Ectodermal cell (in vitro differentiated cells): ENCODE data around the gene FGFRL1.
"Not testable (repeated sequence)": the region's sequence is repeated elsewhere in the genome, so short reads cannot be mapped to it uniquely, and the experiment has no call there.

Experiments used
- H3K27ac ChIP-seq: 2 replicates; pipeline ENCODE4 v1.7.0; 2013; ENCODE audit warnings: mild to moderate bottlenecking, low read depth, low read length; ENCODE audit not compliant: insufficient read depth, poor library complexity, severe bottlenecking
- H3K27me3 ChIP-seq: 2 replicates; pipeline ENCODE4 v1.7.0; 2013; ENCODE audit warnings: mild to moderate bottlenecking, low read length; ENCODE audit not compliant: insufficient read depth, control insufficient read depth, poor library complexity, severe bottlenecking
- H3K36me3 ChIP-seq: one replicate; pipeline ENCODE4 v1.7.0; 2013; ENCODE audit warnings: low read length; ENCODE audit not compliant: control insufficient read depth, insufficient read depth
- H3K4me1 ChIP-seq: one replicate; pipeline ENCODE4 v1.7.0; 2013; ENCODE audit warnings: low read length; ENCODE audit not compliant: control insufficient read depth, insufficient read depth
- H3K4me3 ChIP-seq: 2 replicates; pipeline ENCODE4 v1.7.0; 2013; ENCODE audit warnings: low read depth, low read length, control low read depth; ENCODE audit not compliant: insufficient read depth
- H3K9me3 ChIP-seq: 2 replicates; pipeline ENCODE4 v1.7.0; 2013; ENCODE audit warnings: mild to moderate bottlenecking, low read length, moderate library complexity; ENCODE audit not compliant: control insufficient read depth
- WGBS, 2 experiments: methylation state at CpG; one replicate each; pipeline ENCODE4 v1.1.7; 2013; ENCODE audit warnings: missing lambda C conversion rate in 2 of 2; 5-methylcytosine and 5-hydroxymethylcytosine counted together

Gene FGFRL1

GRCh38 chr4:1050486-1051213, 39.2 kb downstream of the FGFRL1 start:
- Histone ChIP-seq H3K4me1 (no peaks in the 10 kb centered on the region), H3K9me3 (no peaks in the 10 kb centered on the region), H3K27ac (no peak overlapping the region), H3K36me3 (no peaks in the 10 kb centered on the region), H3K27me3 (peaks cover 80% of the 10 kb centered on the region), H3K4me3 (no peak overlapping the region)
- 74% methylated on average over 40 of the region's 40 CpGs for WGBS, 2 experiments

GRCh38 chr4:1051472-1051871, 40.0 kb downstream of the FGFRL1 start:
- Histone ChIP-seq H3K4me3 (no peak overlapping the region), H3K27ac (no peak overlapping the region), H3K27me3 (peaks cover 83% of the 10 kb centered on the region), H3K36me3 (no peaks in the 10 kb centered on the region), H3K9me3 (no peaks in the 10 kb centered on the region), H3K4me1 (no peaks in the 10 kb centered on the region)
- WGBS, 2 experiments = 89 to 90% methylated on average over 9 of the region's 9 CpGs

DNA sequence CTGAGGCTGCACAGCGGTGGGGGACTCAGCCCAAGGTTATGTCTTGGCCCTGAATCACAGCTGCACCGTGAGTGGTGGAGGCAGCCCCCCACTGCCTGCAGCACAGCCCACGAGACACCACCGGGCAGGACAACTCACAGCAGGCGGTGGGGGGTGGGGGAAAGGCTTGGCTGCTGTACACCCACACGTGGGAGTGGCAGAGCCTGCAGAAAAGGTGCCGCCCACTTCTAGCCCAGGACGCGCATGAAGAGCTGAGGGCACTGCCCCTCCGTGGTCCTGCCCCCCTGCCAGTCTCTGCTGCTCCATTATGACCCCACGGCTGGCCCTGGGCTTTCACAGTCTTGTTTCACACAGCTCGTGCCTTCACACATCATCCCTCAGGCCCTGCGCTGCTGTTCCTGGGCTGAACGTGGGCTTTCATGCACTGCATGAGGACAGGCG, 40.8 kb downstream of the FGFRL1 start:
- Histone ChIP-seq H3K9me3 (no peaks in the 10 kb centered on the region), H3K27me3 (peaks cover 79% of the 10 kb centered on the region)
- 74 to 77% methylated on average over 15 of the region's 15 CpGs for WGBS, 2 experiments

DNA sequence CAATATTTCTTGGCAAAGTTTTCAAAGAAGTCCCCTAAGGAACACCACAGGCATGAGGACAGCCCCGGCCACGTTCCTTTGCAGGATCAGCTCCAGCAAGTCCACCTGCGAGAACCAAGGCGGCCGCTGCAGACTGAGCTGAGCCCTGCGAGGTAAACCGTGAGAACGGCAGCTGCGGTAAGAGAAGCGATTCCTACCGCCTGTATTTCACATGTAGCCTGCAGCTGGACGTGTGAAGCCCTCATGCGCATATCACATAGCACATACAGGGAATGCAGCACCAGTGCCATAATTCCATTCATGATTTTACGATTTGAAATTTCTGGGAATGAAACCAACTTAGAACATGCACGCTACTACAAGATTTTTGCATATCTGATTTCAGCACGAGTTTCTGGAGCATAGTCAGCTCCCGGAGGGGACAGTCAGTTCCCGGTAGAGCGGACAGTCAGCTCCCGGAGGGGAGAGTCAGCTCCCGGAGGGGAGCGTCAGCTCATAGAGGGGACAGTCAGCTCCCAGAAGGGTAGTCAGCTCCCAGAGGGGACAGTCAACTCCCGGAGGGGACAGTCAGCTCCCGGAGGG, 41.7 kb downstream of the FGFRL1 start:
- no peak overlapping the region for H3K4me3 ChIP-seq
- H3K27me3 ChIP-seq = peaks cover 70% of the 10 kb centered on the region
- H3K9me3 ChIP-seq = no peaks in the 10 kb centered on the region
- H3K36me3 ChIP-seq = no peaks in the 10 kb centered on the region
- no peaks in the 10 kb centered on the region for H3K4me1 ChIP-seq
- H3K27ac ChIP-seq = no peak overlapping the region
- WGBS, 2 experiments = 70 to 76% methylated on average over 24 of the region's 24 CpGs

More for the DNA sequence above, 40.8 kb downstream of the FGFRL1 start:
- Histone ChIP-seq H3K27ac (no peak overlapping the region), H3K4me3 (no peak overlapping the region), H3K36me3 (no peaks in the 10 kb centered on the region), H3K4me1 (no peaks in the 10 kb centered on the region)

- peaks cover 72% of the 10 kb centered on the region for H3K27me3 ChIP-seq
- not testable (repeated sequence) for H3K27ac ChIP-seq, H3K36me3 ChIP-seq, H3K4me1 ChIP-seq, H3K9me3 ChIP-seq, H3K4me3 ChIP-seq
- 81 to 82% methylated on average over 6 to 7 of the region's 7 CpGs for WGBS, 2 experiments
These were observed 42.5 kb downstream of the FGFRL1 start for GRCh38 chr4:1053891-1054290.

DNA sequence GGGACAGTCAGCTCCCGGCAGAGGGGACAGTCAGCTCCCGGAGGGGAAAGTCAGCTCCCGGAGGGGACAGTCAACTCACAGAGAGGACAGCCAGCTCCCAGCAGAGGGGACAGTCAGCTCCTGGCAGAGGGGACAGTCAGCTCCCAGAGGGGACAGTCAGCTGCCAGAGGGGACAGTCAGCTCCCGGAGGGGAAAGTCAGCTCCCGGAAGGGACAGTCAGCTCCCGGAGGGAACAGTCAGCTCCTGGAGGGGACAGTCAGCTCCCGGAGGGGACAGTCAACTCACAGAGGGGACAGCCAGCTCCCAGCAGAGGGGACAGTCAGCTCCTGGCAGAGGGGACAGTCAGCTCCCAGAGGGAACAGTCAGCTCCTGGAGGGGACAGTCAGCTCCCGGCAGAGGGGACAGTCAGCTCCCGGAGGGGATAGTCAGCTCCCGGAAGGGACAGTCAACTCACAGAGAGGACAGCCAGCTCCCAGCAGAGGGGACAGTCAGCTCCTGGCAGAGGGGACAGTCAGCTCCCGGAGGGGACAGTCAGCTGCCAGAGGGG, 43.3 kb downstream of the FGFRL1 start:
- H3K36me3 ChIP-seq, H3K4me3 ChIP-seq, H3K9me3 ChIP-seq, H3K27ac ChIP-seq, H3K4me1 ChIP-seq: not testable (repeated sequence)
- H3K27me3 ChIP-seq = peaks cover 66% of the 10 kb centered on the region
- WGBS, 2 experiments = 80 to 84% methylated on average over 8 of the region's 11 CpGs

GRCh38 chr4:1055243-1055701, 43.8 kb downstream of the FGFRL1 start:
- WGBS, 2 experiments = 65 to 68% methylated on average over 13 of the region's 13 CpGs
- H3K36me3 ChIP-seq, H3K4me1 ChIP-seq, H3K9me3 ChIP-seq, H3K4me3 ChIP-seq, H3K27ac ChIP-seq: not testable (repeated sequence)
- peaks cover 64% of the 10 kb centered on the region for H3K27me3 ChIP-seq

DNA sequence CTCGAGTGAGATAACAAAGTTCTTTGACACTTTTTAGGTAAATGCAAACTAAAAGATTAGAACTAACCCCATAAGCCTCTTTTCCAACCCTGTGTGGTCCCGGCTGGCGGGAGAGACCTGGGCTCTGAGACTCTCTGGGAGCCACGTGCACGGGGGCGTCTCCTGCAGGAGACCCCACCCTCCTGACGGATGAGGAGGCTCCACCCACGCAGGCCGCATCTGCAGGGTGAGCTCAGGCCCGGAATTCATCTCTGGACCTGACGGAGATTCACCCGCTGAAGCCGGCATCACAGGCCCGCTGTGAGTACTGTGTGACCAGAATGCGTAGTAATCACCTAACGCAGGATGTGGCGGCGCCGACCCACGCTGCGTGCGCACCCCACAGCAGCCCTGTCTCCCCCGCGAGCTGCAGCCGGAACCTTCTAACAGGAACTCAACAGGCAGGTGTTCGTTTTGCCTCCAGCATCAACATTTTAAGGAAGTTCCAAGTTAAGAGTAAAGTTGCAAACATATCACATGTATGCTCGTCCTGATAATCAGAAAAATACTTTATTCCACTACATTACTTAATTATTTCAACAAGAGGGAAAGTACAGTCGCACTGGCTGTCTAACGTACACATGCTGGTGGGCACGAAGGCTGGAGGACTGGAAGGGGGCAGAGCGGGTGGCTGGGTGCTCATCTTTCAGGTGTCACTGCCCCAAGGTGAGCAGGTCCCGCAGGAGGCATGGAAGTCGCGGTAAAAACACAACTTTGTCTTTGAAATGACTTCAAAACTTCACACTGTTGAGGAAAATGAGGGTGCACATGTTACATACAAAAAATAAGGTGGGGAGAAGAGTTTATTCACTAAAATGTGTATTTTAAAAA, 44.5 kb downstream of the FGFRL1 start:
- Histone ChIP-seq H3K9me3 (no peaks in the 10 kb centered on the region), H3K27ac (no peak overlapping the region), H3K4me3 (no peak overlapping the region), H3K4me1 (no peaks in the 10 kb centered on the region), H3K36me3 (no peaks in the 10 kb centered on the region), H3K27me3 (peaks cover 57% of the 10 kb centered on the region)
- 69 to 72% methylated on average over 34 of the region's 34 CpGs for WGBS, 2 experiments

GRCh38 chr4:1056671-1057402, 45.4 kb downstream of the FGFRL1 start:
- no peak overlapping the region for H3K4me3 ChIP-seq
- 91 to 92% methylated on average over 28 of the region's 28 CpGs for WGBS, 2 experiments
- peaks cover 51% of the 10 kb centered on the region for H3K27me3 ChIP-seq
- no peaks in the 10 kb centered on the region for H3K36me3 ChIP-seq
- H3K4me1 ChIP-seq = no peaks in the 10 kb centered on the region
- no peaks in the 10 kb centered on the region for H3K9me3 ChIP-seq
- H3K27ac ChIP-seq = no peak overlapping the region
